Epithelial cell of proximal tubule (primary cell): ENCODE results near the gene SLC5A4. TPM values are rescaled to one million over a fixed set of nuclear protein-coding genes. Genes with fewer than 3 reads are reported as not detected.

Source experiments
- DNase-seq: peaks from one replicate; pipeline ENCODE4 v3.0.0-alpha.2; 2011; ENCODE audit warnings: low read depth
- H3K4me3 ChIP-seq: 2 replicates; pipeline ENCODE4 v1.5.1; 2011; ENCODE audit warnings: low read depth, mild to moderate bottlenecking, low read length
- CTCF ChIP-seq: conservative IDR thresholded peaks from 2 replicates; pipeline ENCODE4 v1.5.1; 2012; ENCODE audit warnings: low read depth, mild to moderate bottlenecking, low read length
- total RNA-seq: library from RNA; depleted of rRNA; stranded (reverse); fragments of >200 nt; gene quantifications from 2 replicates; pipeline ENCODE4 v1.2.3, GENCODE V29; 2015

SLC5A4 gene
- total RNA-seq, 1 donor from 2014 or later = not detected

- no peak for DNase-seq
- H3K4me3 ChIP-seq = no peak overlapping the region
- TF ChIP-seq CTCF = no peak
These were observed 37.7 kb downstream of the SLC5A4 start for GRCh38 chr22:32217465-32217864.

- no peak overlapping the region for H3K4me3 ChIP-seq
- DNase-seq = no peak
- no peak for TF ChIP-seq CTCF
These were observed 38.2 kb downstream of the SLC5A4 start for GRCh38 chr22:32216911-32217310.

GRCh38 chr22:32211011-32211410 is 44.1 kb downstream of the SLC5A4 start:
- DNase-seq = no peak
- no peak for TF ChIP-seq CTCF
- no peak overlapping the region for H3K4me3 ChIP-seq

GRCh38 chr22:32208681-32209080 is 46.5 kb downstream of the SLC5A4 start:
- no peak overlapping the region for H3K4me3 ChIP-seq
- TF ChIP-seq CTCF = no peak
- no peak for DNase-seq

DNA sequence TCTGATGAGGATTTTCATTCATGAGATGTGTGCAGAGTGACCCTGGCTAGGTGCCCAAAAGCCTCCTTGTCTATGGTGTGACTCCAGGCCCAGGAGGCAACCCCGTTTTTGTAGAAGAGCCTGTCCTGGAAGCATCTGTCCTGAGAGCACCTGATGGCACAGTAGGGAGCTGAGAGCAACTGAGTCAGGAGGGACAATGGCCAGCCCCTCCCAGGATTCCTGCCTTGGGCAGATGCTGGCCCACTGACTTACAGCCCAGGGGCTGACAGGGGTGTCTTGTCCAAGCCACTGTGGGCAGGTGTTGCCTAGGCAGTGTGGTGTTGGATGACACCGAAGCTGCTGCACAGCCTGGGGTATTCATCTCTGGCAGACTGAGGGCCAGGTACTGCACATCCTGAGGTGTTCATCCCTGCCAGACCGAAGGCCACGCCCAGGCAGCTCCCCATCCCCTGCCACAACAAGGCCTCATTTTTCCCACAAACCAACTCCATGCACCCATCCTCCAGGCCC is 47.1 kb downstream of the SLC5A4 start:
- no peak for DNase-seq
- H3K4me3 ChIP-seq = no peak overlapping the region
- no peak for TF ChIP-seq CTCF

DNA sequence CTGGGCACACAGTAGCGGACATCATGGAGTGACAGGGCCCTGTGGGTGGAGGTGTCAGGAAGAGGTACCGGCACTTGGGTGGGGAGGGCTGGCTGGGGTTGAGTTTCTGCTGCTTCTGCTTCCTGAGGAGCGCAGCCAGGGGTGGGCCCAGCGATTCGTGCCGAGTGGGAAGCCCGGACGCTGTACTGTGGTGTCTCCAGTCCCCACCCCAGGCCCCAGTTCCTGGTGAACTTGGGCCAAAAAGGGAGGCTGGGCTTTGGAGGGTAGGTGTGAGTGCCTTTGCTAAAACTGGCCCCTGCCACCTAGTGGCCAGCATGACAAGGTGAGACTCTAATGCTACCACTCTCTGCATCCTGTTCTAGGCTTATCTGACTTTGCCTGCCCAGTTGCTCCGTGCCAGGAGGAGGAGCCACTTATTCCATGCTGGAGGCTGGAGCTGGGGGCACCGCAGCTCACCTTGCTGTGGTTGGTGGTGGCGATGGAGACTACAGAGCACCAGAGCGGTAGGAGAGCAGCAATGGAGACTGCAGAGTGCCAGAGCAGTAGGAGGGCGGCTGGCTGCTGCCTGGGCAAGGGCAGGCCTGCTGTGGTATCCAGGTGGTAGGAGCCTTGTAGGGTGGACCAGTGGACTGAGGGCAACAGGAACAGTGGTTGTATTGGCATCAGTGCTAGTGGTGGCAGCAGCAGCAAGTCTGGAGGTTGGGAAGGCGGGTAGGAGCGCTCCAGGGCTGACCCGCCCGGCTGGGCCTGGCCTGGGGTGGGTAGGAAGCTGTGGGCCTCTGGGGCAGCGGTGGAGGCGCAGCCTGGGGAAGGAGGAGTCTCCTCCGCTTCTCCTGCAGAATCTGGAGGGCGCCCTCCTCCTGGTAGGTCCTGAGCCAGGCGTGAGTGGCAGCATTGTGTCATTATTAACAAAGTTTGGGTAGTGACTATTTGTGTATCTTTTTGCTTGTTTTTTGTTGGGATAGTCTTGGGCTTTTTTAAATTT is 48.1 kb downstream of the SLC5A4 start:
- H3K4me3 ChIP-seq = no peak overlapping the region
- DNase-seq = no peak
- TF ChIP-seq CTCF = peak; percentile 79
